ENCODE data around the gene BANF1.

Gene BANF1

GRCh38 chr11:65981101-65981740 is 21.1 kb upstream of the BANF1 start:
- H3K27ac ChIP-seq (ENCODE audit: low read length): no peak overlapping the region
- H3K4me1 ChIP-seq (ENCODE audit: control insufficient read depth in 1 of 2, insufficient read depth in 2 of 2, low read length in 2 of 2): peaks cover 0 to 4% of the 10 kb centered on the region in 2 donors
- no peak overlapping the region for H3K4me3 ChIP-seq (ENCODE audit: low read depth in 1 of 2, low read length in 2 of 2)
- H3K9me3 ChIP-seq (ENCODE audit: control insufficient read depth in 1 of 2, low read length in 2 of 2): no peaks in the 10 kb centered on the region
- no peaks in the 10 kb centered on the region for H3K27me3 ChIP-seq (ENCODE audit: low read depth, low read length)
- peaks cover 6 to 37% of the 10 kb centered on the region in 2 donors for H3K36me3 ChIP-seq (ENCODE audit: control insufficient read depth in 1 of 2, insufficient read depth in 2 of 2, low read length in 2 of 2)

DNA sequence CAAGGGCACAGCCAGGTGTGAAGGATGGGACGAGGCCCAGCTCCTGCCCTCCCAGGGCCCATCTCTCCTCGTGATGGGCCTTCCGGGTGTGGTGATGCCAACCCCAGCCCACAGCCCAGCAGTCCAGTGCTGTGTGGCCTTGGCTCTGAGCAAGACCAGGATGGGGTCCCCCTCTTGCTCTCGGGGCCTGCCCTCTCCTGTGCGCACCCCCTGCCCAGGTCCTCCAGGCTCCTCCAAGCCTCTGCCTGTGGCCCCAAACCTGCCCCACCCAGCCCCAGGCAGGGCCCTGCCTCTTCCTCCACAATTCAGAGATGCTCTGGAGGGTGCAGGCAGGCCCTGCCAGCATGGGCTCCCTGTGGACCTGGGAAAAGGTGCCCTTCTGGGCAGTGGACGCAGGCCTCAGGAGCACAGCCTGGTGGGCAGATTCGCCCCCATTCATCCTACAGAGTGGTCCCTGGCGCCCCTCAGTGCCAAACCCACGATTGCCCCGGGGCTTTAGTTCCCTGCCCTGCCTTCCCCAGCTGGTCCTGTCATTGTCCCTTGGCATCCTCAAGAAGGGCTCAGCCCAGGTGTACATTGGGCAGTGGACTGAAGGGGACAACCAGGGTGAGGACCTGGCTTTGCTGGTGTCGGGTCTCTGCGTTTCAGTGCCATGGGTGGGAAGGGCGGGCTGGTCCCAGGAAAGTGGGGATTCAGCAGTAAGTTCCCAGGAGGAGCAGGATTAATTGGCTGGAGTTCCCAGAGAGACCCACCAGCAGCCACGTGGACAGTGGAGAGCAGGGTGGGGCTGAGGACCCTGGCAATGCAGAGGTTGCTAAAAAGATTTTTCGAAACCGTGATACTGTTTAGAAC is 20.1 kb upstream of the BANF1 start:
- Histone ChIP-seq H3K4me3 (ENCODE audit: low read depth in 1 of 2, low read length in 2 of 2) (no peak overlapping the region), H3K27me3 (ENCODE audit: low read depth, low read length) (no peaks in the 10 kb centered on the region), H3K36me3 (ENCODE audit: control insufficient read depth in 1 of 2, insufficient read depth in 2 of 2, low read length in 2 of 2) (peaks cover 6 to 27% of the 10 kb centered on the region in 2 donors), H3K27ac (ENCODE audit: low read length) (no peak overlapping the region), H3K4me1 (ENCODE audit: control insufficient read depth in 1 of 2, insufficient read depth in 2 of 2, low read length in 2 of 2) (peaks cover 0 to 4% of the 10 kb centered on the region in 2 donors), H3K9me3 (ENCODE audit: control insufficient read depth in 1 of 2, low read length in 2 of 2) (no peaks in the 10 kb centered on the region)

- H3K4me1 ChIP-seq (ENCODE audit: control insufficient read depth in 1 of 2, insufficient read depth in 2 of 2, low read length in 2 of 2): peaks cover 0 to 4% of the 10 kb centered on the region in 2 donors
- no peak overlapping the region for H3K27ac ChIP-seq (ENCODE audit: low read length)
- peaks cover under 1 to 19% of the 10 kb centered on the region in 2 donors for H3K36me3 ChIP-seq (ENCODE audit: control insufficient read depth in 1 of 2, insufficient read depth in 2 of 2, low read length in 2 of 2)
- no peaks in the 10 kb centered on the region for H3K27me3 ChIP-seq (ENCODE audit: low read depth, low read length)
- no peak overlapping the region for H3K4me3 ChIP-seq (ENCODE audit: low read depth in 1 of 2, low read length in 2 of 2)
- no peaks in the 10 kb centered on the region for H3K9me3 ChIP-seq (ENCODE audit: control insufficient read depth in 1 of 2, low read length in 2 of 2)
Observed at GRCh38 chr11:65982824-65983588, 19.3 kb upstream of the BANF1 start.

DNA sequence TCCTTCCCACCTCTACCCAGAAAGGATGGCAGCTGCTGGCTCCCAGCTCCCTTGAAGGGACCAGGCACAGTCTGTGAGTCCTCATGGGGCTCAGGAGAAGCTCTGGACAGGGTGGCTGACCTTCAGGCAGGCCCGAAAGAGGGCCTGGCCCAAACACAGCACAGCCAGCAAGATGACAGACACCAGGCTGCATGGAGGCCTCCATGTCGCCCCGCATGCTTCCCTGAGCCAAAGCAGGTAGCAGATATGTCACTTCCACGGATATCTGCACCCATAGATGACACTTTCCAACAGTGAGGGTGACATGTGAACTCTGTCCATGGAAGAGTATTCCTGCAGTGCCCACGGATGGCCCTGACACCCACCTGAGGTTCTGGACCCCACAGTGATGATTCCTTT is 18.7 kb upstream of the BANF1 start:
- Histone ChIP-seq H3K4me1 (ENCODE audit: control insufficient read depth in 1 of 2, insufficient read depth in 2 of 2, low read length in 2 of 2) (peaks cover 0 to 4% of the 10 kb centered on the region in 2 donors), H3K27ac (ENCODE audit: low read length) (no peak overlapping the region), H3K4me3 (ENCODE audit: low read depth in 1 of 2, low read length in 2 of 2) (no peak overlapping the region), H3K9me3 (ENCODE audit: control insufficient read depth in 1 of 2, low read length in 2 of 2) (no peaks in the 10 kb centered on the region), H3K36me3 (ENCODE audit: control insufficient read depth in 1 of 2, insufficient read depth in 2 of 2, low read length in 2 of 2) (peaks cover 0 to 13% of the 10 kb centered on the region in 2 donors), H3K27me3 (ENCODE audit: low read depth, low read length) (no peaks in the 10 kb centered on the region)

- Histone ChIP-seq H3K9me3 (ENCODE audit: control insufficient read depth in 1 of 2, low read length in 2 of 2) (no peaks in the 10 kb centered on the region), H3K36me3 (ENCODE audit: control insufficient read depth in 1 of 2, insufficient read depth in 2 of 2, low read length in 2 of 2) (no peaks in the 10 kb centered on the region), H3K4me1 (ENCODE audit: control insufficient read depth in 1 of 2, insufficient read depth in 2 of 2, low read length in 2 of 2) (peaks cover 0 to 6% of the 10 kb centered on the region in 2 donors), H3K27me3 (ENCODE audit: low read depth, low read length) (no peaks in the 10 kb centered on the region), H3K27ac (ENCODE audit: low read length) (no peak overlapping the region), H3K4me3 (ENCODE audit: low read depth in 1 of 2, low read length in 2 of 2) (no peak overlapping the region)
Observed at GRCh38 chr11:65987336-65987735, 15.0 kb upstream of the BANF1 start.

DNA sequence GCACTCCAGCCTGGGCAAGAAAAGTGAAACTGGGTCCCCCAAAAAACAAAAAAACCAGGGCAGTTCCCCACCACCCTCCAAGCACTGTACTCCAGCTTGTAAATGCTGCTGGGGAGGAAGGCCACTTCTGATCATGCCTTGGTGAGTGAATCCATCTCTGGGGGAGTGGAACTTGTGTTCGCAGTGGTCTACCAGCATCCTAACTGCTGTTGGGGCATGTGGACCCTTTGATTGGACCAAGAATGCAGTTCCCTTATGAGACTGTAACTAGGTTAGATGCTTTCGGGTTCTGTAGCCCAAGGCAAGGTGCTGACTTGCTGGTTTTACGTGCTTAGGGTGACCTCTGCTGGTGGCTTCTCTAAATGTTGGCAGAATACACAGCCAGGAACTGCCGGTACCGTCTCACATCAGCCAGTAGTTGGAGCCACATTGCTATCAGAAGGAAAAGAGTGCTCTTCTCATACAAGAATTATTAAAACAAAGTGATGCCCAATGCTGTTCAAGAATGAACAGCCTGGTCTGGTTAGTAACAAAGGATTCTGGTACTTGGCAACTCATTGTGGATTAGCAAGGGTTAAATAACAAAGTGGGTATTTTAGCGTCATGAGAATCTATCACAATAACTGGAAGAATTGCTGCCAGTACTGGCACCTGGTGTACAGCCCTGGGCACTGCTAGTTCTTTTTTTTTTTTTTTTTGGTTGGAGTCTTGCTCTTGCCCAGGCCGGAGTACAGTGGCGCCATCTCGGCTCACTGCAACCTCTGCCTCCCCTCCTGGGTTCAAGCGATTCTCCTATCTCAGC is 13.3 kb upstream of the BANF1 start:
- Histone ChIP-seq H3K4me3 (ENCODE audit: low read depth in 1 of 2, low read length in 2 of 2) (no peak overlapping the region), H3K4me1 (ENCODE audit: control insufficient read depth in 1 of 2, insufficient read depth in 2 of 2, low read length in 2 of 2) (peaks cover 0 to 6% of the 10 kb centered on the region in 2 donors), H3K27ac (ENCODE audit: low read length) (no peak overlapping the region)

DNA sequence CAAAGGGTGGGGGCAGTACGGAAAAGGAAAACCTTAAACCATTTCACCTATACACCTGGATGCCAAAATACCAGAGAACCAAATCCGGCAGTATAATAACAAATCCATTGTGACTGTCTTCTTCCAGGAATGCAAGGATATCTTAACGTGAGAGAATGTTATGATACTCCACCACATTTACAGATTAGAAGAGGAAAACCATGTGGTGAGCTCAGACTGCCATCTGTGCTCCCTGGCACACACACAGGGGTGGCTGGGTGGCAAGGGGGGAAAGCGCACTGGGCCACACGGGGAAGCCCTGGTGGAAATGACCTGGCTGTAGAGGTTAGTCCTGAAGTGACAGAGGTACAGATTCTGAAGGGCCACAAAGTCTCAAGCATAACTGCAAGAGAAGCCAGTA is 10.2 kb upstream of the BANF1 start:
- peaks cover 0 to 2% of the 10 kb centered on the region in 2 donors for H3K4me1 ChIP-seq (ENCODE audit: control insufficient read depth in 1 of 2, insufficient read depth in 2 of 2, low read length in 2 of 2)
- H3K27me3 ChIP-seq (ENCODE audit: low read depth, low read length): no peaks in the 10 kb centered on the region
- H3K9me3 ChIP-seq (ENCODE audit: control insufficient read depth in 1 of 2, low read length in 2 of 2): no peaks in the 10 kb centered on the region
- H3K4me3 ChIP-seq (ENCODE audit: low read depth in 1 of 2, low read length in 2 of 2): no peak overlapping the region
- H3K27ac ChIP-seq (ENCODE audit: low read length): no peak overlapping the region
- peaks cover 0 to 5% of the 10 kb centered on the region in 2 donors for H3K36me3 ChIP-seq (ENCODE audit: control insufficient read depth in 1 of 2, insufficient read depth in 2 of 2, low read length in 2 of 2)

More for the DNA sequence above, 13.3 kb upstream of the BANF1 start:
- no peaks in the 10 kb centered on the region for H3K9me3 ChIP-seq (ENCODE audit: control insufficient read depth in 1 of 2, low read length in 2 of 2)
- no peaks in the 10 kb centered on the region for H3K36me3 ChIP-seq (ENCODE audit: control insufficient read depth in 1 of 2, insufficient read depth in 2 of 2, low read length in 2 of 2)
- H3K27me3 ChIP-seq (ENCODE audit: low read depth, low read length): no peaks in the 10 kb centered on the region

GRCh38 chr11:65997286-65997685 is 5.0 kb upstream of the BANF1 start:
- H3K4me3 ChIP-seq (ENCODE audit: low read depth in 1 of 2, low read length in 2 of 2): no peak overlapping the region
- peaks cover 3 to 16% of the 10 kb centered on the region in 2 donors for H3K4me1 ChIP-seq (ENCODE audit: control insufficient read depth in 1 of 2, insufficient read depth in 2 of 2, low read length in 2 of 2)
- peaks cover 31 to 43% of the 10 kb centered on the region in 2 donors for H3K36me3 ChIP-seq (ENCODE audit: control insufficient read depth in 1 of 2, insufficient read depth in 2 of 2, low read length in 2 of 2)
- no peak overlapping the region for H3K27ac ChIP-seq (ENCODE audit: low read length)
- no peaks in the 10 kb centered on the region for H3K9me3 ChIP-seq (ENCODE audit: control insufficient read depth in 1 of 2, low read length in 2 of 2)
- H3K27me3 ChIP-seq (ENCODE audit: low read depth, low read length): no peaks in the 10 kb centered on the region

DNA sequence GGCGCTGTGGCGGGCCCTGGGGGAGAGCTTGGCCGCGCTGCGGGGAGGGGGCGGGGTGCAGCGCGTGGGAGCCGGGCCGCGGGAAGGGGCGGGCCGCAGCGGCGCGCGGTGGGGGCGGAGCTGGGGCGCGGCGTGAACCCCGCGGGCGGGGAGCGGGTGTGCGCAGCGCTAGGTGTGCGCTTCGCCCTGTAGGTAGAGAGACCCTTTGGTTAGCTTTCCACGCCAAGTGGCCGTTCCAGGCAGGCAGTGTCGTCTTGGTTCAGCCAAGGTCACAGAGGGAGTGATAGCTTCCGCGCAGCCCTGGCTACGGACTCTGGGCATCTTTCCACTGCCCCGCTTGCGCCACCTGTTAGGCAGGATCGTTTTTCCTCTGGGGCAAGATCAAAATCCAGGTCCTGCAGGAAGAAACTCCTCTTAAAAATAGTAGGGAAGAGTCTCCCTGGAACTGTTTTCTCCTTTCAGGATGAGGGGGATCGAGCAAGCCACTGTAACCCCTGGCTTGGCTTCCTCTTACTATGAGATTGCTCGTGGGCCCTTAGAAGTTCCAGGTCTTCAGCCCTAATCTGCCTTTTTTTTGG is 434 bp downstream of the BANF1 start:
- H3K4me1 ChIP-seq (ENCODE audit: control insufficient read depth in 1 of 2, insufficient read depth in 2 of 2, low read length in 2 of 2): peaks cover 8 to 26% of the 10 kb centered on the region in 2 donors
- no peaks in the 10 kb centered on the region for H3K27me3 ChIP-seq (ENCODE audit: low read depth, low read length)
- H3K4me3 ChIP-seq (ENCODE audit: low read depth in 1 of 2, low read length in 2 of 2): peak overlapping the region; percentile 100
- H3K9me3 ChIP-seq (ENCODE audit: control insufficient read depth in 1 of 2, low read length in 2 of 2): no peaks in the 10 kb centered on the region
- H3K36me3 ChIP-seq (ENCODE audit: control insufficient read depth in 1 of 2, insufficient read depth in 2 of 2, low read length in 2 of 2): peaks cover 37 to 47% of the 10 kb centered on the region in 2 donors
- peak overlapping the region; percentile 96 for H3K27ac ChIP-seq (ENCODE audit: low read length)

GRCh38 chr11:66003291-66003690 is 988 bp downstream of the BANF1 start:
- H3K36me3 ChIP-seq (ENCODE audit: control insufficient read depth in 1 of 2, insufficient read depth in 2 of 2, low read length in 2 of 2): peaks cover 32 to 42% of the 10 kb centered on the region in 2 donors

More at GRCh38 chr11:66003291-66003690, 988 bp downstream of the BANF1 start:
- Histone ChIP-seq H3K27me3 (ENCODE audit: low read depth, low read length) (no peaks in the 10 kb centered on the region), H3K4me1 (ENCODE audit: control insufficient read depth in 1 of 2, insufficient read depth in 2 of 2, low read length in 2 of 2) (peaks cover 8 to 26% of the 10 kb centered on the region in 2 donors), H3K4me3 (ENCODE audit: low read depth in 1 of 2, low read length in 2 of 2) (peak overlapping the region; percentile 100), H3K27ac (ENCODE audit: low read length) (peak overlapping the region; percentile 96), H3K9me3 (ENCODE audit: control insufficient read depth in 1 of 2, low read length in 2 of 2) (no peaks in the 10 kb centered on the region)
